WTC11 (cell line): ENCODE data around the gene CCER1.

Experiments
- IRF2 ChIP-seq: sonication (generic); formaldehyde crosslinking; IDR thresholded peaks from 2 replicates; pipeline ENCODE4 v1.8.0; 2022; ENCODE audit warnings: low read depth, missing genetic modification reagents, borderline replicate concordance
- KAT7 ChIP-seq: sonication (generic); formaldehyde crosslinking; IDR thresholded peaks from 2 replicates; pipeline ENCODE4 v1.8.1; 2023; ENCODE audit warnings: missing genetic modification reagents, mild to moderate bottlenecking, borderline replicate concordance
- MYBL2 ChIP-seq: sonication (generic); formaldehyde crosslinking; IDR thresholded peaks from 2 replicates; pipeline ENCODE4 v1.8.1; 2023; ENCODE audit warnings: mild to moderate bottlenecking, moderate library complexity, missing genetic modification reagents
- NFYB ChIP-seq: sonication (generic); formaldehyde crosslinking; conservative IDR thresholded peaks from 2 replicates; pipeline ENCODE4 v1.8.0; 2022; ENCODE audit warnings: low read depth, missing genetic modification reagents
- NR2C2 ChIP-seq: sonication (generic); formaldehyde crosslinking; IDR thresholded peaks from 2 replicates; pipeline ENCODE4 v1.8.0; 2022; ENCODE audit warnings: mild to moderate bottlenecking, missing genetic modification reagents
- TCF7 ChIP-seq: sonication (generic); formaldehyde crosslinking; IDR thresholded peaks from 2 replicates; pipeline ENCODE4 v1.8.0; 2022; ENCODE audit warnings: mild to moderate bottlenecking, low read depth, missing genetic modification reagents, moderate library complexity
- TF ChIP-seq, protein P1 (sequence below): fragments of 200-600 bp; IDR thresholded peaks from 2 replicates; pipeline ENCODE4 v1.8.0; 2022; ENCODE audit warnings: antibody characterized with exemption
- TF ChIP-seq, protein P2 (sequence below): fragments of 250-450 bp; sonication (Bioruptor Pico); IDR thresholded peaks from 2 replicates; pipeline ENCODE4 v1.9.0; 2021; ENCODE audit warnings: mild to moderate bottlenecking, borderline replicate concordance
- TF ChIP-seq, protein P3 (sequence below): sonication (generic); formaldehyde crosslinking; IDR thresholded peaks from 2 replicates; pipeline ENCODE4 v1.8.1; 2022; ENCODE audit warnings: low read depth, missing genetic modification reagents, borderline replicate concordance
- TF ChIP-seq, protein P4 (sequence below): sonication (generic); formaldehyde crosslinking; IDR thresholded peaks from 2 replicates; pipeline ENCODE4 v1.8.0; 2023; ENCODE audit warnings: mild to moderate bottlenecking, missing genetic modification reagents
- TF ChIP-seq, protein P5 (sequence below): sonication (generic); formaldehyde crosslinking; IDR thresholded peaks from 2 replicates; pipeline ENCODE4 v1.8.1; 2023; ENCODE audit warnings: mild to moderate bottlenecking, moderate library complexity, missing genetic modification reagents

DNA sequence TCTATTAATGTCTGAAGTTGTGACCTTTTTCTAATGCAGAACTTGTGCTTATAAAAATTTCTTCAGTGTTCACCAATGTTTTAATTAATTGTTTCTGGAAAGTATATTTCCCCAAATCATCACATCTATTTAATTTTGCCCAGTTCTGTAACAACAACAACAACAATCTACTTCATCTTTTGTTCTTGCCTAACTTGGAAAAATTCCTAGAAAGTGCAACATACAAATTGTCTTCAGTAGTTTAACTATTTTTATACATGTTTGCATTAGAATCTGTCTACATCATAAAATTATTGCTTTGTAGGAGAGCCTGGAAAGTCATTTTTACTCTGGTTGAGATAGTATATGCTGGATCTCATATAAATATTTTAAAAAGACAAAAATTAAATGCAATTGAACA, 38.5 kb downstream of the CCER1 start:
- TF ChIP-seq, protein P1, sequence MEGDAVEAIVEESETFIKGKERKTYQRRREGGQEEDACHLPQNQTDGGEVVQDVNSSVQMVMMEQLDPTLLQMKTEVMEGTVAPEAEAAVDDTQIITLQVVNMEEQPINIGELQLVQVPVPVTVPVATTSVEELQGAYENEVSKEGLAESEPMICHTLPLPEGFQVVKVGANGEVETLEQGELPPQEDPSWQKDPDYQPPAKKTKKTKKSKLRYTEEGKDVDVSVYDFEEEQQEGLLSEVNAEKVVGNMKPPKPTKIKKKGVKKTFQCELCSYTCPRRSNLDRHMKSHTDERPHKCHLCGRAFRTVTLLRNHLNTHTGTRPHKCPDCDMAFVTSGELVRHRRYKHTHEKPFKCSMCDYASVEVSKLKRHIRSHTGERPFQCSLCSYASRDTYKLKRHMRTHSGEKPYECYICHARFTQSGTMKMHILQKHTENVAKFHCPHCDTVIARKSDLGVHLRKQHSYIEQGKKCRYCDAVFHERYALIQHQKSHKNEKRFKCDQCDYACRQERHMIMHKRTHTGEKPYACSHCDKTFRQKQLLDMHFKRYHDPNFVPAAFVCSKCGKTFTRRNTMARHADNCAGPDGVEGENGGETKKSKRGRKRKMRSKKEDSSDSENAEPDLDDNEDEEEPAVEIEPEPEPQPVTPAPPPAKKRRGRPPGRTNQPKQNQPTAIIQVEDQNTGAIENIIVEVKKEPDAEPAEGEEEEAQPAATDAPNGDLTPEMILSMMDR: no peak
- TF ChIP-seq, protein P2, sequence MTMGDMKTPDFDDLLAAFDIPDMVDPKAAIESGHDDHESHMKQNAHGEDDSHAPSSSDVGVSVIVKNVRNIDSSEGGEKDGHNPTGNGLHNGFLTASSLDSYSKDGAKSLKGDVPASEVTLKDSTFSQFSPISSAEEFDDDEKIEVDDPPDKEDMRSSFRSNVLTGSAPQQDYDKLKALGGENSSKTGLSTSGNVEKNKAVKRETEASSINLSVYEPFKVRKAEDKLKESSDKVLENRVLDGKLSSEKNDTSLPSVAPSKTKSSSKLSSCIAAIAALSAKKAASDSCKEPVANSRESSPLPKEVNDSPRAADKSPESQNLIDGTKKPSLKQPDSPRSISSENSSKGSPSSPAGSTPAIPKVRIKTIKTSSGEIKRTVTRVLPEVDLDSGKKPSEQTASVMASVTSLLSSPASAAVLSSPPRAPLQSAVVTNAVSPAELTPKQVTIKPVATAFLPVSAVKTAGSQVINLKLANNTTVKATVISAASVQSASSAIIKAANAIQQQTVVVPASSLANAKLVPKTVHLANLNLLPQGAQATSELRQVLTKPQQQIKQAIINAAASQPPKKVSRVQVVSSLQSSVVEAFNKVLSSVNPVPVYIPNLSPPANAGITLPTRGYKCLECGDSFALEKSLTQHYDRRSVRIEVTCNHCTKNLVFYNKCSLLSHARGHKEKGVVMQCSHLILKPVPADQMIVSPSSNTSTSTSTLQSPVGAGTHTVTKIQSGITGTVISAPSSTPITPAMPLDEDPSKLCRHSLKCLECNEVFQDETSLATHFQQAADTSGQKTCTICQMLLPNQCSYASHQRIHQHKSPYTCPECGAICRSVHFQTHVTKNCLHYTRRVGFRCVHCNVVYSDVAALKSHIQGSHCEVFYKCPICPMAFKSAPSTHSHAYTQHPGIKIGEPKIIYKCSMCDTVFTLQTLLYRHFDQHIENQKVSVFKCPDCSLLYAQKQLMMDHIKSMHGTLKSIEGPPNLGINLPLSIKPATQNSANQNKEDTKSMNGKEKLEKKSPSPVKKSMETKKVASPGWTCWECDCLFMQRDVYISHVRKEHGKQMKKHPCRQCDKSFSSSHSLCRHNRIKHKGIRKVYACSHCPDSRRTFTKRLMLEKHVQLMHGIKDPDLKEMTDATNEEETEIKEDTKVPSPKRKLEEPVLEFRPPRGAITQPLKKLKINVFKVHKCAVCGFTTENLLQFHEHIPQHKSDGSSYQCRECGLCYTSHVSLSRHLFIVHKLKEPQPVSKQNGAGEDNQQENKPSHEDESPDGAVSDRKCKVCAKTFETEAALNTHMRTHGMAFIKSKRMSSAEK (CRISPR knock-in tag): no peak
- no peak for TF ChIP-seq TCF7 (CRISPR knock-in tag)
- TF ChIP-seq, protein P3, sequence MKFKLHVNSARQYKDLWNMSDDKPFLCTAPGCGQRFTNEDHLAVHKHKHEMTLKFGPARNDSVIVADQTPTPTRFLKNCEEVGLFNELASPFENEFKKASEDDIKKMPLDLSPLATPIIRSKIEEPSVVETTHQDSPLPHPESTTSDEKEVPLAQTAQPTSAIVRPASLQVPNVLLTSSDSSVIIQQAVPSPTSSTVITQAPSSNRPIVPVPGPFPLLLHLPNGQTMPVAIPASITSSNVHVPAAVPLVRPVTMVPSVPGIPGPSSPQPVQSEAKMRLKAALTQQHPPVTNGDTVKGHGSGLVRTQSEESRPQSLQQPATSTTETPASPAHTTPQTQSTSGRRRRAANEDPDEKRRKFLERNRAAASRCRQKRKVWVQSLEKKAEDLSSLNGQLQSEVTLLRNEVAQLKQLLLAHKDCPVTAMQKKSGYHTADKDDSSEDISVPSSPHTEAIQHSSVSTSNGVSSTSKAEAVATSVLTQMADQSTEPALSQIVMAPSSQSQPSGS (CRISPR knock-in tag): no peak
- TF ChIP-seq KAT7: no peak
- no peak for TF ChIP-seq MYBL2
- TF ChIP-seq, protein P4, sequence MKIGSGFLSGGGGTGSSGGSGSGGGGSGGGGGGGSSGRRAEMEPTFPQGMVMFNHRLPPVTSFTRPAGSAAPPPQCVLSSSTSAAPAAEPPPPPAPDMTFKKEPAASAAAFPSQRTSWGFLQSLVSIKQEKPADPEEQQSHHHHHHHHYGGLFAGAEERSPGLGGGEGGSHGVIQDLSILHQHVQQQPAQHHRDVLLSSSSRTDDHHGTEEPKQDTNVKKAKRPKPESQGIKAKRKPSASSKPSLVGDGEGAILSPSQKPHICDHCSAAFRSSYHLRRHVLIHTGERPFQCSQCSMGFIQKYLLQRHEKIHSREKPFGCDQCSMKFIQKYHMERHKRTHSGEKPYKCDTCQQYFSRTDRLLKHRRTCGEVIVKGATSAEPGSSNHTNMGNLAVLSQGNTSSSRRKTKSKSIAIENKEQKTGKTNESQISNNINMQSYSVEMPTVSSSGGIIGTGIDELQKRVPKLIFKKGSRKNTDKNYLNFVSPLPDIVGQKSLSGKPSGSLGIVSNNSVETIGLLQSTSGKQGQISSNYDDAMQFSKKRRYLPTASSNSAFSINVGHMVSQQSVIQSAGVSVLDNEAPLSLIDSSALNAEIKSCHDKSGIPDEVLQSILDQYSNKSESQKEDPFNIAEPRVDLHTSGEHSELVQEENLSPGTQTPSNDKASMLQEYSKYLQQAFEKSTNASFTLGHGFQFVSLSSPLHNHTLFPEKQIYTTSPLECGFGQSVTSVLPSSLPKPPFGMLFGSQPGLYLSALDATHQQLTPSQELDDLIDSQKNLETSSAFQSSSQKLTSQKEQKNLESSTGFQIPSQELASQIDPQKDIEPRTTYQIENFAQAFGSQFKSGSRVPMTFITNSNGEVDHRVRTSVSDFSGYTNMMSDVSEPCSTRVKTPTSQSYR (CRISPR knock-in tag): no peak
- no peak for TF ChIP-seq NR2C2 (CRISPR knock-in tag)
- TF ChIP-seq, protein P5, sequence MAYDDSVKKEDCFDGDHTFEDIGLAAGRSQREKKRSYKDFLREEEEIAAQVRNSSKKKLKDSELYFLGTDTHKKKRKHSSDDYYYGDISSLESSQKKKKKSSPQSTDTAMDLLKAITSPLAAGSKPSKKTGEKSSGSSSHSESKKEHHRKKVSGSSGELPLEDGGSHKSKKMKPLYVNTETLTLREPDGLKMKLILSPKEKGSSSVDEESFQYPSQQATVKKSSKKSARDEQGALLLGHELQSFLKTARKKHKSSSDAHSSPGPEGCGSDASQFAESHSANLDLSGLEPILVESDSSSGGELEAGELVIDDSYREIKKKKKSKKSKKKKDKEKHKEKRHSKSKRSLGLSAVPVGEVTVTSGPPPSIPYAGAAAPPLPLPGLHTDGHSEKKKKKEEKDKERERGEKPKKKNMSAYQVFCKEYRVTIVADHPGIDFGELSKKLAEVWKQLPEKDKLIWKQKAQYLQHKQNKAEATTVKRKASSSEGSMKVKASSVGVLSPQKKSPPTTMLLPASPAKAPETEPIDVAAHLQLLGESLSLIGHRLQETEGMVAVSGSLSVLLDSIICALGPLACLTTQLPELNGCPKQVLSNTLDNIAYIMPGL: no peak
- no peak for TF ChIP-seq NFYB
- no peak for TF ChIP-seq IRF2 (CRISPR knock-in tag)
